K562 (cell line): Measurements from ENCODE around the gene PHF3. TPM values are rescaled to one million over a fixed set of nuclear protein-coding genes. Genes with fewer than 3 reads are reported as not detected.

Source experiments
- ATAC-seq: fragments of 200-7000 bp; cut with Tn5 transposase; 3 replicates; pipeline ENCODE4 v1.9.1; 2020; ENCODE audit warnings: moderate library complexity
- BruUV-seq: library from RNA; stranded (reverse); fragments of 400-500 nt; replicated peaks from 2 replicates; lab custom pipeline; 2021; lab: Mats Ljungman, UMichigan
- CTCF ChIA-PET: fragments of 300-600 bp; formaldehyde crosslinking; extraction: SDS; loops from one replicate; lab custom pipeline; 2021; ENCODE audit warnings: low intra/inter-chr PET ratio; lab: Yijun Ruan, JAX
- POLR2A ChIA-PET: fragments of 300-600, 350-650 bp; sonication (Branson Sonifier 250); formaldehyde crosslinking; extraction: SDS; loops from one replicate; lab custom pipeline; 2021; ENCODE audit warnings: antibody characterized with exemption, inconsistent platforms; lab: Yijun Ruan, JAX
- DNase-seq, 4 experiments: peaks; one replicate each; pipeline versions ENCODE4 v3.0.0 to v3.0.0-alpha.2; 2011 to 2018; ENCODE audit warnings: low spot score in 3 of 4, mixed read lengths in 3 of 4; ENCODE audit errors: extremely low read depth in 1 of 4
- FAIRE-seq: peaks from 2 replicates; lab custom pipeline; 2011; peaks lifted over from hg19 to GRCh38; lab: Jason Lieb, UNC
- H2AFZ ChIP-seq: 2 replicates; pipeline ENCODE4 v1.6.0; 2011; ENCODE audit warnings: low read depth, low read length, control low read depth, inconsistent platforms
- H3K27ac ChIP-seq: fragments of 200-600 bp; 3 replicates; pipeline ENCODE4 v1.8.0; 2011; ENCODE audit warnings: low read depth, mild to moderate bottlenecking, control low read depth, inconsistent platforms, low read length, moderate library complexity, mixed read lengths; ENCODE audit errors: extremely low read depth
- H3K27me3 ChIP-seq, 2 experiments: fragments of 300-600 bp in 1 of 2; 2 replicates in 1 of 2; 3 replicates in 1 of 2; pipeline versions ENCODE4 v1.6.0 to v1.8.0; 2011; ENCODE audit warnings: inconsistent platforms in 2 of 2, low read length in 2 of 2, mild to moderate bottlenecking in 1 of 2, mixed read lengths in 1 of 2, moderate library complexity in 1 of 2; ENCODE audit not compliant: control insufficient read depth in 2 of 2, insufficient read depth in 2 of 2
- H3K36me3 ChIP-seq: fragments of 300-600 bp; 3 replicates; pipeline ENCODE4 v1.8.0; 2011; ENCODE audit warnings: mild to moderate bottlenecking, low read length, inconsistent platforms; ENCODE audit not compliant: control insufficient read depth, insufficient read depth
- H3K4me1 ChIP-seq, 2 experiments: fragments of 200-600 bp in 1 of 2; replicated peaks in 1 of 2; 2 replicates in 1 of 2; 3 replicates in 1 of 2; pipeline versions ENCODE4 v1.5.1 to v1.8.0; 2011; ENCODE audit warnings: inconsistent platforms in 2 of 2, low read length in 2 of 2, mild to moderate bottlenecking in 1 of 2, mixed read lengths in 1 of 2, moderate library complexity in 1 of 2; ENCODE audit not compliant: control insufficient read depth in 2 of 2, insufficient read depth in 2 of 2
- H3K4me2 ChIP-seq: 2 replicates; pipeline ENCODE4 v1.6.1; 2011; ENCODE audit warnings: low read length, control low read depth, inconsistent platforms, mixed read lengths; ENCODE audit not compliant: insufficient read depth
- H3K4me3 ChIP-seq: fragments of 200-600 bp; sonication (generic), shearing (Covaris generic); 2 replicates; pipeline ENCODE4 v1.5.1; 2016; ENCODE audit warnings: control low read depth, inconsistent platforms
- H3K79me2 ChIP-seq: fragments of 200-600 bp; 3 replicates; pipeline ENCODE4 v1.8.0; 2011; ENCODE audit warnings: low read length, inconsistent platforms; ENCODE audit not compliant: control insufficient read depth, insufficient read depth
- H3K9ac ChIP-seq, 2 experiments: 2 replicates each; pipeline versions ENCODE4 v1.6.0 to v1.6.1; 2011; ENCODE audit warnings: low read depth in 2 of 2, low read length in 2 of 2, control low read depth in 1 of 2, inconsistent platforms in 1 of 2, mild to moderate bottlenecking in 1 of 2, mixed read lengths in 1 of 2; ENCODE audit not compliant: insufficient read depth in 1 of 2
- H3K9me1 ChIP-seq: one replicate; pipeline ENCODE4 v1.6.0; 2011; ENCODE audit warnings: inconsistent platforms, mild to moderate bottlenecking, low read length, moderate library complexity; ENCODE audit not compliant: control insufficient read depth, insufficient read depth
- H3K9me3 ChIP-seq: replicated peaks from 2 replicates; pipeline ENCODE4 v1.5.1; 2011; ENCODE audit warnings: low read depth, low read length, inconsistent platforms; ENCODE audit not compliant: control insufficient read depth, insufficient read depth
- H4K20me1 ChIP-seq: replicated peaks from 2 replicates; pipeline ENCODE4 v1.6.1; 2011; ENCODE audit warnings: low read length, inconsistent platforms, mixed read lengths; ENCODE audit not compliant: control insufficient read depth, insufficient read depth
- CEBPB ChIP-seq: fragments of 450-650 bp; IDR thresholded peaks from 2 replicates; pipeline ENCODE4 v1.6.1; 2016; ENCODE audit warnings: missing genetic modification characterization, missing compliant biosample characterization
- CEBPG ChIP-seq, 3 experiments: fragments of 200-800 bp in 1 of 3; sonication (Bioruptor generic) in 1 of 3; sonication (generic) in 1 of 3; formaldehyde crosslinking in 1 of 3; IDR thresholded peaks in 2 of 3; conservative IDR thresholded peaks in 1 of 3; 2 replicates each; pipeline versions ENCODE4 v1.6.1 to v1.8.0; 2016 to 2022; ENCODE audit warnings: missing compliant biosample characterization in 2 of 3, missing genetic modification characterization in 2 of 3, mild to moderate bottlenecking in 1 of 3, missing genetic modification reagents in 1 of 3
- CGGBP1 ChIP-seq: fragments of 250-450 bp; sonication (Bioruptor Pico); IDR thresholded peaks from 2 replicates; pipeline ENCODE4 v1.9.0; 2021; ENCODE audit warnings: mild to moderate bottlenecking
- ERF ChIP-seq: fragments of 450-650 bp; formaldehyde crosslinking; IDR thresholded peaks from 2 replicates; pipeline ENCODE4 v1.4.0; 2020; ENCODE audit warnings: mild to moderate bottlenecking, mixed read lengths
- HCFC1 ChIP-seq: IDR thresholded peaks from 2 replicates; pipeline ENCODE4 v1.6.1; 2012; ENCODE audit warnings: low read depth, low read length, improper control_type of control experiment
- STAG1 ChIP-seq: sonication (generic); formaldehyde crosslinking; IDR thresholded peaks from 2 replicates; pipeline ENCODE4 v1.5.0; 2020; ENCODE audit warnings: missing genetic modification reagents, borderline replicate concordance
- ZFPM2 ChIP-seq: fragments of 250-450 bp; sonication (Bioruptor Pico); IDR thresholded peaks from 2 replicates; pipeline ENCODE4 v1.5.1; 2022; ENCODE audit warnings: mild to moderate bottlenecking
- WGBS: fragments of 100-300 bp; shearing (Covaris generic); methylation state at CpG from one replicate; pipeline ENCODE4 v1.1.6; 2016; ENCODE audit warnings: low coverage, mixed read lengths; ENCODE audit not compliant: insufficient coverage; ENCODE audit errors: missing lambda C conversion rate; 5-methylcytosine and 5-hydroxymethylcytosine counted together
- in situ Hi-C: fragments of 300-500 bp; cut with MboI; formaldehyde crosslinking; loops from 4 replicates; pipeline ENCODE4 v1.15.0; 2018; ENCODE audit warnings: inconsistent platforms, mixed read lengths
- intact Hi-C: fragments of 100-400 bp; cut with micrococcal nuclease; formaldehyde crosslinking; loops from 2 replicates; pipeline ENCODE4 v1.14.2; 2022
- polyA plus RNA-seq, 8 experiments: library from polyadenylated mRNA; depleted of rRNA in 4 of 8; stranded (reverse) in 5 of 8; unstranded in 3 of 8; fragments of >200 nt; fragmentation: Nextera tagmentation in 2 of 8; fragmentation: Illumina TruSeq in 1 of 8; extraction: Ambion mirVana in 2 of 8; extraction: Trizol in 1 of 8; gene quantifications; 2 replicates each; pipeline versions ENCODE4 v1.2.1 to v1.2.3, GENCODE V29; 2011 to 2014; ENCODE audit warnings: inconsistent platforms in 1 of 8, missing spikeins in 1 of 8
- total RNA-seq, 7 experiments: library from RNA; depleted of rRNA in 6 of 7; stranded (reverse); fragments of >200 nt in 6 of 7; fragmentation: Illumina TruSeq in 2 of 7; extraction: Trizol in 2 of 7; gene quantifications; 2 replicates each; pipeline versions ENCODE4 v1.2.1 to v1.2.3, GENCODE V29; 2011 to 2021; ENCODE audit warnings: low replicate concordance in 1 of 7

Gene PHF3
- total and polyA plus RNA-seq, 9 of the 15 experiments (the other 6 are each of a cell fraction or from before 2014, with no cell fraction given) = 8.1 to 51.2 (median 30.9) TPM

GRCh38 chr6:63663956-63664281, 28.3 kb downstream of the PHF3 start:
- POLR2A ChIA-PET = interaction anchor here (1.1 to 2.1 kb wide), 7 partner anchors 11 to 29 kb away, joined by 3 to 10 read pairs (median 5); partner anchors contain the start of gene PHF3
- Histone ChIP-seq H3K4me2 (no peak overlapping the region), H4K20me1 (peaks cover 16% of the 10 kb centered on the region; the same call in 1 of the 2 replicates), H3K79me2 (peaks cover 95% of the 10 kb centered on the region), H2AFZ (no peak overlapping the region), H3K4me1 (peaks cover 0 to 9% of the 10 kb centered on the region in 2 experiments; a peak in 3 of 5 replicates), H3K4me3 (no peak overlapping the region), H3K27ac (peak overlapping the region; percentile 4; the same call in 1 of the 3 replicates), H3K27me3 (no peaks in the 10 kb centered on the region), H3K9ac (no peak overlapping the region), H3K36me3 (no peaks in the 10 kb centered on the region; the same call in 2 of the 3 replicates), H3K9me1 (peaks cover 2% of the 10 kb centered on the region), H3K9me3 (no peaks in the 10 kb centered on the region)
- CTCF ChIA-PET = no interaction called here
- DNase-seq = no peak
- TF ChIP-seq STAG1 (CRISPR knock-in tag) (no peak), CEBPB (tag) (peak; percentile 30; the same call in 1 of the 2 replicates), CEBPG (CRISPR knock-in tag; IDR thresholded peaks at IDR 0.05) (no peak), CEBPG (tag; conservative IDR thresholded peaks at IDR 0.05 in 1 of 2, IDR thresholded peaks at IDR 0.05 in 1 of 2) (peak in 1 of 2 experiments; percentile 51; a peak in 1 of 4 replicates)
- no peak for FAIRE-seq
- peak; percentile 30 for ATAC-seq
- intact Hi-C loops = no loop called here
- BruUV-seq = no TSS peak
- in situ Hi-C loops = no loop called here

GRCh38 chr6:63671098-63671754, 35.6 kb downstream of the PHF3 start:
- H3K27ac ChIP-seq = no peak overlapping the region
- no peaks in the 10 kb centered on the region for H3K9me3 ChIP-seq
- no peak for ATAC-seq
- ChIA-PET POLR2A (no interaction called here), CTCF (no interaction called here)
- H3K4me2 ChIP-seq = no peak overlapping the region
- peaks cover 7% of the 10 kb centered on the region; the same call in 1 of the 3 replicates for H3K36me3 ChIP-seq
- no peaks in the 10 kb centered on the region for H3K9me1 ChIP-seq
- intact Hi-C loops = no loop called here
- 66% methylated on average over 6 of the region's 6 CpGs for WGBS
- in situ Hi-C loops = no loop called here
- no peak for FAIRE-seq
- H3K79me2 ChIP-seq = peaks cover 89% of the 10 kb centered on the region
- H3K4me1 ChIP-seq = peaks cover 0 to 4% of the 10 kb centered on the region in 2 experiments; a peak in 1 of 5 replicates
- no peak overlapping the region for H2AFZ ChIP-seq
- no peak for DNase-seq
- TF ChIP-seq HCFC1 (no peak), ZFPM2 (CRISPR knock-in tag) (no peak), CGGBP1 (CRISPR knock-in tag) (no peak), ERF (no peak)
- TF ChIP-seq, all 486 proteins: peak for 0
- Histone ChIP-seq H3K9ac (no peak overlapping the region), H3K27me3 (no peaks in the 10 kb centered on the region), H4K20me1 (peaks cover 5% of the 10 kb centered on the region; the same call in 1 of the 2 replicates), H3K4me3 (no peak overlapping the region)
- no TSS peak for BruUV-seq
